NCI-H2081 treated with DMSO at 0.1 percent for 48 hours (cell line): ENCODE measurements around the gene TREML1.
"Not testable (repeated sequence)": the region's sequence is repeated elsewhere in the genome, so short reads cannot be mapped to it uniquely, and the experiment has no call there.

ENCODE experiments used
- DNase-seq: peaks from one replicate; lab custom pipeline; 2025; lab: John Stamatoyannopoulos, UW

Gene TREML1

GRCh38 chr6:41153992-41154625 is at the start of gene TREML1:
TREML1 (minus strand) TSS chr6:41154347; CDS start chr6:41154288, 59 bp downstream.
- DNase-seq, result no peak

GRCh38 chr6:41201764-41202173 is 47.6 kb upstream of the TREML1 start:
- DNase-seq, result no peak

GRCh38 chr6:41200901-41201763 is 47.0 kb upstream of the TREML1 start, which contains the start of gene TREML2:
TREML2 (minus strand) TSS chr6:41201149; CDS start chr6:41201008, 141 bp downstream.
- no peak for DNase-seq

- DNase-seq, result no peak
Measured at GRCh38 chr6:41200296-41200900, 46.3 kb upstream of the TREML1 start.

- DNase-seq, result no peak
Measured at GRCh38 chr6:41199552-41200246, 45.6 kb upstream of the TREML1 start.

GRCh38 chr6:41197234-41197633 is 43.1 kb upstream of the TREML1 start:
- DNase-seq, result no peak

GRCh38 chr6:41194386-41194785 is 40.2 kb upstream of the TREML1 start:
- DNase-seq, result no peak

GRCh38 chr6:41193884-41194283 is 39.7 kb upstream of the TREML1 start:
- DNase-seq, result no peak

- no peak for DNase-seq
Measured at GRCh38 chr6:41193171-41193734, 39.1 kb upstream of the TREML1 start.

GRCh38 chr6:41191569-41191968 is 37.4 kb upstream of the TREML1 start:
- no peak for DNase-seq

GRCh38 chr6:41190791-41191190 is 36.6 kb upstream of the TREML1 start:
- no peak for DNase-seq

- DNase-seq, result no peak
Measured at GRCh38 chr6:41189967-41190366, 35.8 kb upstream of the TREML1 start.

- not testable (repeated sequence) for DNase-seq
Measured at GRCh38 chr6:41189046-41189445, 34.9 kb upstream of the TREML1 start.

GRCh38 chr6:41187924-41188886 is 34.1 kb upstream of the TREML1 start:
- no peak for DNase-seq

- DNase-seq, result no peak
Measured at GRCh38 chr6:41186031-41186562, 31.9 kb upstream of the TREML1 start.

- no peak for DNase-seq
Measured at GRCh38 chr6:41184761-41185160, 30.6 kb upstream of the TREML1 start.

- DNase-seq, result no peak
Measured at GRCh38 chr6:41182069-41183034, 28.2 kb upstream of the TREML1 start.

GRCh38 chr6:41181566-41181965 is 27.4 kb upstream of the TREML1 start:
- no peak for DNase-seq

- DNase-seq, result no peak
Measured at GRCh38 chr6:41179163-41179562, 25.0 kb upstream of the TREML1 start.
